HCT116 (cell line): ENCODE results near the gene PATZ1. TPM values are rescaled to one million over a fixed set of nuclear protein-coding genes. Genes with fewer than 3 reads are reported as not detected.

ENCODE experiments used
- ATAC-seq: fragments of 200-7000 bp; cut with Tn5 transposase; 2 replicates; pipeline ENCODE4 v1.9.1; 2020; ENCODE audit warnings: mild to moderate bottlenecking, moderate library complexity
- BruUV-seq: library from RNA; stranded (reverse); fragments of 400-500 nt; replicated peaks from 2 replicates; lab custom pipeline; 2021; lab: Mats Ljungman, UMichigan
- CTCF ChIA-PET: fragments of 300-600 bp; sonication (Branson Sonifier 250); formaldehyde crosslinking; loops from one replicate; lab custom pipeline; 2021; ENCODE audit warnings: antibody characterized with exemption; lab: Charles Lee
- POLR2A ChIA-PET: fragments of 300-600, 350-600 bp; sonication (Branson Sonifier 250); formaldehyde crosslinking; loops from one replicate; lab custom pipeline; 2021; ENCODE audit warnings: antibody characterized with exemption; lab: Charles Lee
- RAD21 ChIA-PET, 2 experiments: fragments of 300-600 bp; sonication (Branson Sonifier 250); formaldehyde crosslinking; loops; one replicate each; lab custom pipeline; 2023; ENCODE audit warnings: low total read pairs in 2 of 2; ENCODE audit not compliant: uncharacterized antibody in 2 of 2, unreplicated experiment in 2 of 2, low non-redundant PET in 1 of 2; lab: Charles Lee
- DNase-seq: peaks from one replicate; pipeline ENCODE4 v3.0.0-alpha.2; 2010; ENCODE audit warnings: low read depth, low spot score
- H2AFZ ChIP-seq: fragments of 200-600 bp; shearing (Covaris generic), sonication (generic); 2 replicates; pipeline ENCODE4 v1.6.1; 2017; ENCODE audit warnings: low read depth, mixed run types, mixed read lengths, antibody characterized with exemption, low read length; ENCODE audit not compliant: poor library complexity, severe bottlenecking
- H3K27ac ChIP-seq: 2 replicates; pipeline ENCODE4 v1.5.1; 2012; ENCODE audit warnings: low read depth, low read length
- H3K27me3 ChIP-seq: fragments of 200-600 bp; sonication (generic); 2 replicates; pipeline ENCODE4 v1.6.1; 2016; ENCODE audit warnings: mixed run types, low read length, mixed read lengths; ENCODE audit not compliant: insufficient read depth
- H3K36me3 ChIP-seq, 2 experiments: fragments of 200-500 bp in 1 of 2; fragments of 200-600 bp in 1 of 2; sonication (Bioruptor generic) in 1 of 2; sonication (generic) in 1 of 2; 2 replicates each; pipeline versions ENCODE4 v1.5.1 to v1.6.1; 2014 to 2016; ENCODE audit warnings: low read length in 2 of 2, inconsistent platforms in 1 of 2, mixed read lengths in 1 of 2, mixed run types in 1 of 2; ENCODE audit not compliant: insufficient read depth in 2 of 2, control insufficient read depth in 1 of 2
- H3K4me1 ChIP-seq, 2 experiments: fragments of 200-600 bp in 1 of 2; sonication (generic) in 1 of 2; 2 replicates each; pipeline versions ENCODE4 v1.5.1 to v1.6.1; 2012 to 2017; ENCODE audit warnings: low read length in 2 of 2, inconsistent platforms in 1 of 2, mild to moderate bottlenecking in 1 of 2, mixed read lengths in 1 of 2, mixed run types in 1 of 2, moderate library complexity in 1 of 2; ENCODE audit not compliant: insufficient read depth in 2 of 2, control insufficient read depth in 1 of 2
- H3K4me2 ChIP-seq: fragments of 200-600 bp; sonication (generic); 2 replicates; pipeline ENCODE4 v1.6.1; 2017; ENCODE audit warnings: mixed run types, low read length, mixed read lengths
- H3K4me3 ChIP-seq, 2 experiments: fragments of 200-600 bp in 1 of 2; sonication (generic) in 1 of 2; replicated peaks in 1 of 2; 2 replicates each; pipeline ENCODE4 v1.5.1; 2011 to 2016; ENCODE audit warnings: low read length in 2 of 2, control low read depth in 1 of 2, low read depth in 1 of 2, mild to moderate bottlenecking in 1 of 2, mixed read lengths in 1 of 2, mixed run types in 1 of 2
- H3K79me2 ChIP-seq: fragments of 200-600 bp; sonication (generic); 2 replicates; pipeline ENCODE4 v1.6.1; 2017; ENCODE audit warnings: mild to moderate bottlenecking, mixed run types, low read length, moderate library complexity, mixed read lengths; ENCODE audit not compliant: insufficient read depth
- H3K9ac ChIP-seq: fragments of 200-600 bp; sonication (generic); 2 replicates; pipeline ENCODE4 v1.6.1; 2016; ENCODE audit warnings: low read length, mixed read lengths
- H3K9me2 ChIP-seq: fragments of 200-600 bp; sonication (generic), shearing (Covaris generic); 2 replicates; pipeline ENCODE4 v1.6.1; 2017; ENCODE audit warnings: mixed run types, mild to moderate bottlenecking, moderate library complexity; ENCODE audit not compliant: insufficient read depth
- H3K9me3 ChIP-seq, 2 experiments: fragments of 200-500 bp in 1 of 2; fragments of 200-600 bp in 1 of 2; sonication (Bioruptor generic) in 1 of 2; sonication (generic) in 1 of 2; 2 replicates each; pipeline ENCODE4 v1.6.1; 2014 to 2017; ENCODE audit warnings: low read length in 2 of 2, mixed read lengths in 2 of 2, inconsistent platforms in 1 of 2, low read depth in 1 of 2, mild to moderate bottlenecking in 1 of 2, mixed run types in 1 of 2, moderate library complexity in 1 of 2; ENCODE audit not compliant: control insufficient read depth in 1 of 2, insufficient read depth in 1 of 2
- H4K20me1 ChIP-seq: fragments of 200-600 bp; sonication (generic), shearing (Covaris generic); 2 replicates; pipeline ENCODE4 v1.6.1; 2017; ENCODE audit warnings: mixed run types, mild to moderate bottlenecking, moderate library complexity; ENCODE audit not compliant: insufficient read depth
- CBX3 ChIP-seq: IDR thresholded peaks from 2 replicates; pipeline ENCODE4 v1.6.1; 2012; ENCODE audit warnings: low read depth
- CEBPB ChIP-seq: IDR thresholded peaks from 2 replicates; pipeline ENCODE4 v1.6.1; 2012; ENCODE audit warnings: low read depth
- EGR1 ChIP-seq: IDR thresholded peaks from 2 replicates; pipeline ENCODE4 v1.6.1; 2012; ENCODE audit warnings: low read depth
- ELF1 ChIP-seq: IDR thresholded peaks from 2 replicates; pipeline ENCODE4 v1.6.1; 2012; ENCODE audit warnings: low read depth, borderline replicate concordance
- EZH2phosphoT487 ChIP-seq: fragments of 200-600 bp; IDR thresholded peaks from 2 replicates; pipeline ENCODE4 v1.6.1; 2018; ENCODE audit warnings: antibody characterized with exemption, borderline replicate concordance
- FOSL1 ChIP-seq: IDR thresholded peaks from 2 replicates; pipeline ENCODE4 v1.6.1; 2012; ENCODE audit warnings: low read depth
- JUND ChIP-seq: IDR thresholded peaks from 2 replicates; pipeline ENCODE4 v1.6.1; 2012
- POLR2AphosphoS5 ChIP-seq: IDR thresholded peaks from 2 replicates; pipeline ENCODE4 v1.6.1; 2011; ENCODE audit warnings: mild to moderate bottlenecking, low read depth, low read length, moderate library complexity
- RAD21 ChIP-seq: IDR thresholded peaks from 2 replicates; pipeline ENCODE4 v1.6.1; 2012; ENCODE audit warnings: low read depth, mild to moderate bottlenecking
- SIN3A ChIP-seq: IDR thresholded peaks from 2 replicates; pipeline ENCODE4 v1.6.1; 2012; ENCODE audit warnings: low read depth
- SP1 ChIP-seq: IDR thresholded peaks from 2 replicates; pipeline ENCODE4 v1.6.1; 2012; ENCODE audit warnings: low read depth
- SRF ChIP-seq: IDR thresholded peaks from 2 replicates; pipeline ENCODE4 v1.6.1; 2012; ENCODE audit warnings: low read depth
- ZFX ChIP-seq: fragments of 450-650 bp; IDR thresholded peaks from 2 replicates; pipeline ENCODE4 v1.6.1; 2017
- ZNF274 ChIP-seq: fragments of 200-500 bp; sonication (Bioruptor generic); IDR thresholded peaks from 2 replicates; pipeline ENCODE4 v1.6.1; 2014; ENCODE audit warnings: mild to moderate bottlenecking, low read depth, low read length, inconsistent platforms
- intact Hi-C: fragments of 100-400 bp; cut with micrococcal nuclease; formaldehyde crosslinking; loops from 2 replicates; pipeline ENCODE4 v1.10.0; 2022
- total RNA-seq: library from RNA; stranded (reverse); gene quantifications from one replicate; pipeline ENCODE4 v1.2.1, GENCODE V29; 2021; ENCODE audit not compliant: unreplicated experiment
- TF ChIP-seq, protein P1 (sequence below), 3 experiments: fragments of 200-600 bp in 1 of 3; sonication (generic) in 1 of 3; IDR thresholded peaks in 2 of 3; conservative IDR thresholded peaks in 1 of 3; 2 replicates each; pipeline ENCODE4 v1.5.1; 2012 to 2017; ENCODE audit warnings: low read depth in 2 of 3, low read length in 2 of 3, antibody characterized with exemption in 1 of 3, borderline replicate concordance in 1 of 3, control low read depth in 1 of 3, mild to moderate bottlenecking in 1 of 3, mixed read lengths in 1 of 3, mixed run types in 1 of 3, moderate library complexity in 1 of 3; ENCODE audit not compliant: insufficient read depth in 1 of 3

The PATZ1 gene
- total RNA-seq, 1 experiment from 2014 or later: 30.6 TPM

- no peak for ATAC-seq
- Histone ChIP-seq H3K9me2 (no peaks in the 10 kb centered on the region), H3K9ac (no peak overlapping the region), H3K4me2 (no peak overlapping the region), H3K79me2 (no peaks in the 10 kb centered on the region), H3K36me3 (peaks cover 5 to 6% of the 10 kb centered on the region in 2 experiments; a peak in 3 of 4 replicates), H2AFZ (no peak overlapping the region), H3K4me3 (no peak overlapping the region), H4K20me1 (no peaks in the 10 kb centered on the region), H3K9me3 (no peaks in the 10 kb centered on the region), H3K27ac (no peak overlapping the region), H3K4me1 (peaks cover 5 to 12% of the 10 kb centered on the region in 2 experiments; a peak in 3 of 4 replicates), H3K27me3 (no peaks in the 10 kb centered on the region)
- TF ChIP-seq, protein P1, sequence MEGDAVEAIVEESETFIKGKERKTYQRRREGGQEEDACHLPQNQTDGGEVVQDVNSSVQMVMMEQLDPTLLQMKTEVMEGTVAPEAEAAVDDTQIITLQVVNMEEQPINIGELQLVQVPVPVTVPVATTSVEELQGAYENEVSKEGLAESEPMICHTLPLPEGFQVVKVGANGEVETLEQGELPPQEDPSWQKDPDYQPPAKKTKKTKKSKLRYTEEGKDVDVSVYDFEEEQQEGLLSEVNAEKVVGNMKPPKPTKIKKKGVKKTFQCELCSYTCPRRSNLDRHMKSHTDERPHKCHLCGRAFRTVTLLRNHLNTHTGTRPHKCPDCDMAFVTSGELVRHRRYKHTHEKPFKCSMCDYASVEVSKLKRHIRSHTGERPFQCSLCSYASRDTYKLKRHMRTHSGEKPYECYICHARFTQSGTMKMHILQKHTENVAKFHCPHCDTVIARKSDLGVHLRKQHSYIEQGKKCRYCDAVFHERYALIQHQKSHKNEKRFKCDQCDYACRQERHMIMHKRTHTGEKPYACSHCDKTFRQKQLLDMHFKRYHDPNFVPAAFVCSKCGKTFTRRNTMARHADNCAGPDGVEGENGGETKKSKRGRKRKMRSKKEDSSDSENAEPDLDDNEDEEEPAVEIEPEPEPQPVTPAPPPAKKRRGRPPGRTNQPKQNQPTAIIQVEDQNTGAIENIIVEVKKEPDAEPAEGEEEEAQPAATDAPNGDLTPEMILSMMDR (IDR thresholded peaks at IDR 0.05 in 2 of 3, conservative IDR thresholded peaks at IDR 0.05 in 1 of 3; ENCODE audit: borderline replicate concordance in 1 of 3, insufficient read depth in 1 of 3, low read depth in 2 of 3, low read length in 2 of 3): no peak
- TF ChIP-seq ZNF274 (no peak), CEBPB (no peak), ELF1 (no peak), EGR1 (no peak), FOSL1 (no peak), SRF (no peak)
- ChIA-PET RAD21 (no interaction called here), CTCF (no interaction called here), POLR2A (interaction anchor here (0.6 kb wide), 1 partner anchor 8 kb away, joined by 7 read pairs; no protein-coding TSS in a partner anchor)
- no peak for DNase-seq
- no TSS peak for BruUV-seq
- intact Hi-C loops: no loop called here
These were observed 66.8 kb downstream of the PATZ1 start for GRCh38 chr22:31279327-31279669.

DNA sequence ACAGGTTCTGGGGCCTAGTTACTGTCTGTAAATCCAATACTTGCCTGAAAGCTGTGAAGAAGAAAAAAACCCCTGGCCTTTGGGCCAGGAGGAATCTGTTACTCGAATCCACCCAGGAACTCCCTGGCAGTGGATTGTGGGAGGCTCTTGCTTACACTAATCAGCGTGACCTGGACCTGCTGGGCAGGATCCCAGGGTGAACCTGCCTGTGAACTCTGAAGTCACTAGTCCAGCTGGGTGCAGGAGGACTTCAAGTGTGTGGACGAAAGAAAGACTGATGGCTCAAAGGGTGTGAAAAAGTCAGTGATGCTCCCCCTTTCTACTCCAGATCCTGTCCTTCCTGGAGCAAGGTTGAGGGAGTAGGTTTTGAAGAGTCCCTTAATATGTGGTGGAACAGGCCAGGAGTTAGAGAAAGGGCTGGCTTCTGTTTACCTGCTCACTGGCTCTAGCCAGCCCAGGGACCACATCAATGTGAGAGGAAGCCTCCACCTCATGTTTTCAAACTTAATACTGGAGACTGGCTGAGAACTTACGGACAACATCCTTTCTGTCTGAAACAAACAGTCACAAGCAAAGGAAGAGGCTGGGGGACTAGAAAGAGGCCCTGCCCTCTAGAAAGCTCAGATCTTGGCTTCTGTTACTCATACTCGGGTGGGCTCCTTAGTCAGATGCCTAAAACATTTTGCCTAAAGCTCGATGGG lies 67.4 kb downstream of the PATZ1 start:
- H3K27me3 ChIP-seq: no peaks in the 10 kb centered on the region
- TF ChIP-seq EZH2phosphoT487 (no peak), JUND (no peak), FOSL1 (no peak), SIN3A (no peak), SP1 (no peak), EGR1 (no peak), ZFX (no peak), CBX3 (no peak), ELF1 (no peak), POLR2AphosphoS5 (no peak), RAD21 (no peak), ZNF274 (no peak)
- TF ChIP-seq, protein P1 (IDR thresholded peaks at IDR 0.05 in 2 of 3, conservative IDR thresholded peaks at IDR 0.05 in 1 of 3; ENCODE audit: borderline replicate concordance in 1 of 3, insufficient read depth in 1 of 3, low read depth in 2 of 3, low read length in 2 of 3): no peak
- ATAC-seq: no peak
- H3K27ac ChIP-seq: no peak overlapping the region
- peaks cover 6 to 9% of the 10 kb centered on the region in 2 experiments; a peak in 3 of 4 replicates for H3K36me3 ChIP-seq
- ChIA-PET RAD21 (no interaction called here), CTCF (no interaction called here), POLR2A (interaction anchor here (0.6 kb wide), 1 partner anchor 8 kb away, joined by 7 read pairs; no protein-coding TSS in a partner anchor)
- no TSS peak for BruUV-seq
- no peak overlapping the region for H2AFZ ChIP-seq
- H3K79me2 ChIP-seq: no peaks in the 10 kb centered on the region
- DNase-seq: no peak
- no peaks in the 10 kb centered on the region for H3K9me2 ChIP-seq
- intact Hi-C loops: no loop called here
- H3K4me2 ChIP-seq: no peak overlapping the region
- H3K9me3 ChIP-seq: no peaks in the 10 kb centered on the region
- peaks cover 5 to 12% of the 10 kb centered on the region in 2 experiments; a peak in 3 of 4 replicates for H3K4me1 ChIP-seq
- no peaks in the 10 kb centered on the region for H4K20me1 ChIP-seq
- H3K4me3 ChIP-seq: no peak overlapping the region
- no peak overlapping the region for H3K9ac ChIP-seq
